Thoracic aorta (tissue), 2 donors: Measurements from ENCODE around the gene ZCCHC7. TPM values are rescaled to one million over a fixed set of nuclear protein-coding genes. Genes with fewer than 3 reads are reported as not detected.
A peak's percentile ranks its signal among the peaks of the same experiment; 100 is the strongest.
"Not testable (repeated sequence)": the region's sequence is repeated elsewhere in the genome, so short reads cannot be mapped to it uniquely, and the experiment has no call there.

Experiments
- ATAC-seq: fragments of 150-250 bp; one replicate; pipeline ENCODE4 v1.8.0; 2017; ENCODE audit warnings: low read depth; ENCODE audit not compliant: insufficient number of reproducible peaks, low FRiP score
- DNase-seq: peaks from one replicate; pipeline ENCODE4 v3.0.0-alpha.2; 2020; ENCODE audit warnings: low spot score
- H3K27ac ChIP-seq, 2 donors: fragments of 200-600 bp; sonication (generic); 1 replicate in 1 of 2; 2 replicates in 1 of 2; pipeline ENCODE4 v1.5.1; 2016; ENCODE audit warnings: mild to moderate bottlenecking in 2 of 2, moderate library complexity in 2 of 2
- H3K27me3 ChIP-seq: fragments of 200-600 bp; sonication (generic); replicated peaks from 2 replicates; pipeline ENCODE4 v1.6.0; 2016; ENCODE audit warnings: mild to moderate bottlenecking; ENCODE audit not compliant: insufficient read depth
- H3K36me3 ChIP-seq: fragments of 200-600 bp; sonication (generic); one replicate; pipeline ENCODE4 v1.5.1; 2016
- H3K4me1 ChIP-seq, 2 donors: fragments of 200-600 bp; sonication (generic); 1 replicate in 1 of 2; 2 replicates in 1 of 2; pipeline versions ENCODE4 v1.5.1 to v1.6.0; 2016; ENCODE audit warnings: low read depth in 2 of 2, mild to moderate bottlenecking in 1 of 2; ENCODE audit not compliant: control insufficient read depth in 1 of 2
- H3K4me3 ChIP-seq: fragments of 200-600 bp; sonication (generic); 2 replicates; pipeline ENCODE4 v1.5.1; 2016; ENCODE audit warnings: mild to moderate bottlenecking
- H3K9me3 ChIP-seq: fragments of 200-600 bp; sonication (generic); 2 replicates; pipeline ENCODE4 v1.5.1; 2016
- CTCF ChIP-seq: fragments of 200-600 bp; sonication (generic); IDR thresholded peaks from one replicate; pipeline ENCODE4 v1.5.1; 2019; ENCODE audit warnings: antibody characterized with exemption
- total RNA-seq, 2 donors: library from RNA; depleted of rRNA; stranded (reverse); fragments of >200 nt; gene quantifications; one replicate each; pipeline versions ENCODE4 v1.1.0 to v1.2.3, GENCODE V29; 2016

The ZCCHC7 gene
- 10 to 100 TPM; 13.8 to 19.5 TPM for total RNA-seq

GRCh38 chr9:37119907-37120842 lies at the start of gene ZCCHC7:
ZCCHC7 (plus strand) TSS chr9:37120574.
- Histone ChIP-seq H3K27me3 (no peaks in the 10 kb centered on the region), H3K4me3 (peak within 1 kb of the TSS; percentile 87), H3K4me1 (peaks cover 17 to 23% of the 10 kb centered on the region in 2 donors), H3K27ac (peak within 1 kb of the TSS; percentile 89 to 94), H3K9me3 (no peaks in the 10 kb centered on the region), H3K36me3 (no peaks in the 10 kb centered on the region)
- ATAC-seq (peak; percentile 97), DNase-seq (peak; percentile 86)
- no peak for TF ChIP-seq CTCF

- H3K9me3 ChIP-seq, H3K4me1 ChIP-seq, H3K36me3 ChIP-seq, H3K27ac ChIP-seq, H3K4me3 ChIP-seq, DNase-seq, H3K27me3 ChIP-seq, ATAC-seq: not testable (repeated sequence)
Measured at GRCh38 chr9:37074790-37075189, 45.6 kb upstream of the ZCCHC7 start.

- DNase-seq (peak; percentile 78), ATAC-seq (peak; percentile 98)
- Histone ChIP-seq H3K4me3 (peak overlapping the region; percentile 94), H3K4me1 (peaks cover 7 to 37% of the 10 kb centered on the region in 2 donors), H3K27ac (peak overlapping the region; percentile 87 to 89), H3K36me3 (no peaks in the 10 kb centered on the region), H3K27me3 (no peaks in the 10 kb centered on the region), H3K9me3 (no peaks in the 10 kb centered on the region)
- no peak for TF ChIP-seq CTCF
Measured at GRCh38 chr9:37079370-37080164, 40.8 kb upstream of the ZCCHC7 start.

- DNase-seq, H3K9me3 ChIP-seq, H3K36me3 ChIP-seq, H3K27me3 ChIP-seq: not testable (repeated sequence)
- peak; percentile 6 for ATAC-seq
- Histone ChIP-seq H3K4me1 (peaks cover 7 to 37% of the 10 kb centered on the region in 2 donors), H3K4me3 (peak overlapping the region; percentile 94), H3K27ac (peak overlapping the region; percentile 87 to 89)
Measured at GRCh38 chr9:37080165-37080628, 40.2 kb upstream of the ZCCHC7 start.

- not testable (repeated sequence) for H3K4me3 ChIP-seq, H3K9me3 ChIP-seq, ATAC-seq, H3K27me3 ChIP-seq, H3K27ac ChIP-seq, DNase-seq, H3K36me3 ChIP-seq
- H3K4me1 ChIP-seq = peaks cover 7 to 37% of the 10 kb centered on the region in 2 donors
Measured at GRCh38 chr9:37081507-37081906, 38.9 kb upstream of the ZCCHC7 start.

- H3K4me1 ChIP-seq = peaks cover 7 to 37% of the 10 kb centered on the region in 2 donors
- H3K27ac ChIP-seq = no peak overlapping the region
- no peaks in the 10 kb centered on the region for H3K9me3 ChIP-seq
- peaks cover 7% of the 10 kb centered on the region for H3K36me3 ChIP-seq
- TF ChIP-seq CTCF = no peak
- DNase-seq (no peak), ATAC-seq (no peak)
- no peak overlapping the region for H3K4me3 ChIP-seq
- H3K27me3 ChIP-seq = no peaks in the 10 kb centered on the region
Measured at GRCh38 chr9:37082214-37082765, 38.1 kb upstream of the ZCCHC7 start.
